IMR-90 (cell line): ENCODE results near the gene KCNQ5. TPM values are rescaled to one million over a fixed set of nuclear protein-coding genes. Genes with fewer than 3 reads are reported as not detected.

Experiments
- ATAC-seq: fragments of 200-7000 bp; cut with Tn5 transposase; 2 replicates; pipeline ENCODE4 v1.9.1; 2020; ENCODE audit warnings: low read depth, mild to moderate bottlenecking, moderate library complexity
- BruUV-seq: library from RNA; stranded (reverse); fragments of 400-500 nt; replicated peaks from 2 replicates; lab custom pipeline; 2021; lab: Mats Ljungman, UMichigan
- CTCF ChIA-PET: fragments of 300-600 bp; formaldehyde crosslinking; extraction: SDS; loops from one replicate; lab custom pipeline; 2021; ENCODE audit warnings: antibody characterized with exemption; lab: Yijun Ruan, JAX
- POLR2A ChIA-PET: fragments of 300-600 bp; sonication (Branson Sonifier 250); formaldehyde crosslinking; loops from one replicate; lab custom pipeline; 2022; ENCODE audit warnings: antibody characterized with exemption; ENCODE audit not compliant: unreplicated experiment; lab: Charles Lee
- DNase-seq: peaks from one replicate; pipeline ENCODE4 v3.0.0; 2013
- H2AFZ ChIP-seq: replicated peaks from 2 replicates; pipeline ENCODE3; 2013; ENCODE audit warnings: low read length, mild to moderate bottlenecking; ENCODE audit not compliant: poor library complexity
- H2AK5ac ChIP-seq: 2 replicates; pipeline ENCODE4 v1.6.1; 2013; ENCODE audit warnings: low read depth, low read length, inconsistent platforms
- H2AK9ac ChIP-seq: replicated peaks from 2 replicates; pipeline ENCODE3; 2013; ENCODE audit warnings: mild to moderate bottlenecking, low read depth, low read length, moderate library complexity; ENCODE audit not compliant: poor library complexity
- H2BK120ac ChIP-seq: 2 replicates; pipeline ENCODE4 v1.6.1; 2013; ENCODE audit warnings: low read depth, low read length, inconsistent platforms
- H2BK15ac ChIP-seq: 3 replicates; pipeline ENCODE4 v1.6.1; 2013; ENCODE audit warnings: low read depth, low read length, inconsistent platforms
- H2BK20ac ChIP-seq: 2 replicates; pipeline ENCODE4 v1.6.1; 2013; ENCODE audit warnings: low read depth, mild to moderate bottlenecking, inconsistent platforms, low read length, moderate library complexity
- H2BK5ac ChIP-seq: 2 replicates; pipeline ENCODE4 v1.6.1; 2013; ENCODE audit warnings: mild to moderate bottlenecking, low read depth, low read length, inconsistent platforms; ENCODE audit not compliant: poor library complexity, severe bottlenecking
- H3K14ac ChIP-seq: replicated peaks from 2 replicates; pipeline ENCODE4 v1.6.1; 2013; ENCODE audit warnings: low read depth, low read length, inconsistent platforms
- H3K18ac ChIP-seq: 2 replicates; pipeline ENCODE4 v1.6.1; 2013; ENCODE audit warnings: low read depth, low read length, control low read depth
- H3K23ac ChIP-seq: 2 replicates; pipeline ENCODE4 v1.6.1; 2013; ENCODE audit warnings: low read depth, low read length, inconsistent platforms
- H3K27ac ChIP-seq: 2 replicates; pipeline ENCODE4 v1.5.1; 2013; ENCODE audit warnings: mild to moderate bottlenecking, control low read depth, low read length; ENCODE audit not compliant: insufficient read depth
- H3K27me3 ChIP-seq: 2 replicates; pipeline ENCODE4 v1.6.1; 2013; ENCODE audit warnings: low read length; ENCODE audit not compliant: control insufficient read depth, insufficient read depth
- H3K36me3 ChIP-seq: 2 replicates; pipeline ENCODE4 v1.6.1; 2013; ENCODE audit warnings: low read length, mixed read lengths; ENCODE audit not compliant: control insufficient read depth, insufficient read depth
- H3K4ac ChIP-seq: 2 replicates; pipeline ENCODE4 v1.6.1; 2013; ENCODE audit warnings: low read depth, low read length, inconsistent platforms
- H3K4me1 ChIP-seq: 2 replicates; pipeline ENCODE4 v1.6.1; 2013; ENCODE audit warnings: low read length, mixed read lengths; ENCODE audit not compliant: control insufficient read depth, insufficient read depth
- H3K4me2 ChIP-seq: 2 replicates; pipeline ENCODE4 v1.6.1; 2013; ENCODE audit warnings: low read depth, mild to moderate bottlenecking, control low read depth, low read length, moderate library complexity
- H3K4me3 ChIP-seq: 2 replicates; pipeline ENCODE4 v1.5.1; 2013; ENCODE audit warnings: low read depth, mild to moderate bottlenecking, control low read depth, low read length, moderate library complexity; ENCODE audit not compliant: insufficient read depth
- H3K56ac ChIP-seq: 2 replicates; pipeline ENCODE4 v1.6.1; 2013; ENCODE audit warnings: low read length, inconsistent platforms; ENCODE audit not compliant: insufficient read depth; ENCODE audit errors: extremely low read depth
- H3K79me1 ChIP-seq, 2 experiments: 2 replicates each; pipeline ENCODE4 v1.6.1; 2013; ENCODE audit warnings: low read length in 2 of 2, inconsistent platforms in 1 of 2, low read depth in 1 of 2
- H3K9ac ChIP-seq: 2 replicates; pipeline ENCODE4 v1.6.1; 2013; ENCODE audit warnings: low read depth, low read length, control low read depth
- H3K9me1 ChIP-seq: 2 replicates; pipeline ENCODE4 v1.6.1; 2013; ENCODE audit warnings: low read length, inconsistent platforms; ENCODE audit not compliant: insufficient read depth
- H3K9me3 ChIP-seq: 2 replicates; pipeline ENCODE4 v1.6.1; 2013; ENCODE audit warnings: low read length; ENCODE audit not compliant: control insufficient read depth, insufficient read depth
- H4K20me1 ChIP-seq: 2 replicates; pipeline ENCODE4 v1.6.1; 2013; ENCODE audit warnings: low read length, inconsistent platforms; ENCODE audit not compliant: insufficient read depth
- H4K5ac ChIP-seq: 2 replicates; pipeline ENCODE4 v1.6.1; 2013; ENCODE audit warnings: mild to moderate bottlenecking, low read depth, low read length, control low read depth
- H4K8ac ChIP-seq, 2 experiments: 2 replicates each; pipeline ENCODE4 v1.6.1; 2013; ENCODE audit warnings: low read depth in 2 of 2, low read length in 2 of 2, control low read depth in 1 of 2, inconsistent platforms in 1 of 2
- H4K91ac ChIP-seq: 2 replicates; pipeline ENCODE4 v1.6.1; 2013; ENCODE audit warnings: low read depth, low read length, inconsistent platforms; ENCODE audit not compliant: insufficient read depth
- BHLHE40 ChIP-seq: fragments of 150-350 bp; IDR thresholded peaks from 2 replicates; pipeline ENCODE4 v1.6.1; 2016; ENCODE audit warnings: mild to moderate bottlenecking, low read depth, low read length
- CEBPB ChIP-seq: IDR thresholded peaks from 2 replicates; pipeline ENCODE4 v1.6.1; 2012; ENCODE audit warnings: low read depth, low read length, improper control_type of control experiment
- CHD1 ChIP-seq: IDR thresholded peaks from 2 replicates; pipeline ENCODE4 v1.6.1; 2012; ENCODE audit warnings: low read depth, low read length, improper control_type of control experiment
- CTCF ChIP-seq: conservative IDR thresholded peaks from 2 replicates; pipeline ENCODE4 v1.5.1; 2012; ENCODE audit warnings: mild to moderate bottlenecking, low read depth, low read length, improper control_type of control experiment
- FOS ChIP-seq: fragments of 150-350 bp; IDR thresholded peaks from 2 replicates; pipeline ENCODE4 v1.6.1; 2016; ENCODE audit warnings: low read depth, low read length
- MAFK ChIP-seq: IDR thresholded peaks from 2 replicates; pipeline ENCODE4 v1.6.1; 2012; ENCODE audit warnings: low read depth, low read length, improper control_type of control experiment
- MAZ ChIP-seq: IDR thresholded peaks from 2 replicates; pipeline ENCODE4 v1.6.1; 2012; ENCODE audit warnings: low read depth, mild to moderate bottlenecking, low read length, improper control_type of control experiment, moderate library complexity, borderline replicate concordance
- MXI1 ChIP-seq: IDR thresholded peaks from 2 replicates; pipeline ENCODE4 v1.6.1; 2012; ENCODE audit warnings: low read depth, mild to moderate bottlenecking, low read length, moderate library complexity, borderline replicate concordance
- NFE2L2 ChIP-seq: fragments of 150-350 bp; IDR thresholded peaks from 2 replicates; pipeline ENCODE4 v1.6.1; 2016; ENCODE audit warnings: low read depth, mild to moderate bottlenecking, low read length
- POLR2A ChIP-seq: IDR thresholded peaks from 2 replicates; pipeline ENCODE4 v1.6.1; 2012; ENCODE audit warnings: mild to moderate bottlenecking, low read depth, low read length
- RAD21 ChIP-seq: IDR thresholded peaks from 2 replicates; pipeline ENCODE4 v1.6.1; 2012; ENCODE audit warnings: low read length, improper control_type of control experiment
- RCOR1 ChIP-seq: IDR thresholded peaks from 2 replicates; pipeline ENCODE4 v1.6.1; 2012; ENCODE audit warnings: mild to moderate bottlenecking, low read length, improper control_type of control experiment; ENCODE audit not compliant: insufficient replicate concordance
- RFX5 ChIP-seq: IDR thresholded peaks from 2 replicates; pipeline ENCODE4 v1.8.0; 2012; ENCODE audit warnings: low read depth, mild to moderate bottlenecking, low read length, moderate library complexity
- SMC3 ChIP-seq: fragments of 150-350 bp; IDR thresholded peaks from 2 replicates; pipeline ENCODE4 v1.6.1; 2016; ENCODE audit warnings: low read depth, mild to moderate bottlenecking, antibody characterized with exemption, low read length, moderate library complexity
- WGBS, 2 experiments: methylation state at CpG; one replicate each; pipeline versions ENCODE4 v1.1.5 to v1.1.7; 2013; ENCODE audit warnings: missing lambda C conversion rate in 2 of 2; ENCODE audit not compliant: insufficient read length in 1 of 2; ENCODE audit errors: extremely low coverage in 2 of 2; 5-methylcytosine and 5-hydroxymethylcytosine counted together
- dilution Hi-C: fragments of 300-500 bp; cut with HindIII; formaldehyde crosslinking; loops from one replicate; pipeline ENCODE4 v1.14.3; 2018; ENCODE audit warnings: low sequenced_read_pairs; ENCODE audit not compliant: unreplicated experiment
- in situ Hi-C: fragments of 300-500 bp; cut with MboI; formaldehyde crosslinking; loops from 3 replicates; pipeline ENCODE4 v1.14.3; 2019; ENCODE audit warnings: low sequenced_read_pairs, inconsistent platforms, mixed read lengths
- intact Hi-C: fragments of 100-400 bp; cut with micrococcal nuclease; formaldehyde crosslinking; loops from 2 replicates; pipeline ENCODE4 v1.10.0; 2022
- polyA plus RNA-seq, 3 experiments: library from polyadenylated mRNA; depleted of rRNA; stranded (reverse); fragments of >200 nt; gene quantifications; 2 replicates each; pipeline ENCODE4 v1.2.3, GENCODE V29; 2012; ENCODE audit warnings: low replicate concordance in 1 of 3
- total RNA-seq: library from RNA; depleted of rRNA; stranded (reverse); fragments of >200 nt; gene quantifications from 2 replicates; pipeline ENCODE4 v1.2.3, GENCODE V29; 2012
- TF ChIP-seq, protein P1 (sequence below): fragments of 150-350 bp; IDR thresholded peaks from 2 replicates; pipeline ENCODE4 v1.6.1; 2017; ENCODE audit warnings: mild to moderate bottlenecking, antibody characterized with exemption, low read length, low read depth
- TF ChIP-seq, protein P2 (sequence below): fragments of 150-350 bp; IDR thresholded peaks from 2 replicates; pipeline ENCODE4 v1.6.1; 2016; ENCODE audit warnings: low read depth, mild to moderate bottlenecking, low read length, moderate library complexity, borderline replicate concordance

Gene KCNQ5
- total and polyA plus RNA-seq, 2 of the 4 experiments (the other 2 are of a cell fraction), result 0.75 to 1.3 TPM

- Histone ChIP-seq H3K9me3 (no peaks in the 10 kb centered on the region), H3K36me3 (no peaks in the 10 kb centered on the region), H2AFZ (no peak overlapping the region), H4K5ac (no peak overlapping the region), H3K27ac (no peak overlapping the region), H2BK5ac (no peak overlapping the region), H4K8ac (no peak overlapping the region), H2BK20ac (no peak overlapping the region), H3K9me1 (no peaks in the 10 kb centered on the region), H3K23ac (no peak overlapping the region), H3K4me3 (no peak overlapping the region), H2BK15ac (no peak overlapping the region), H3K4ac (no peak overlapping the region), H3K79me1 (no peaks in the 10 kb centered on the region), H3K27me3 (no peaks in the 10 kb centered on the region), H4K20me1 (no peaks in the 10 kb centered on the region), H3K18ac (no peak overlapping the region), H3K9ac (no peak overlapping the region), H2AK9ac (no peak overlapping the region), H2BK120ac (no peak overlapping the region), H4K91ac (no peak overlapping the region), H2AK5ac (no peak overlapping the region), H3K14ac (no peak overlapping the region), H3K56ac (no peak overlapping the region), H3K4me1 (no peaks in the 10 kb centered on the region), H3K4me2 (no peak overlapping the region)
- BruUV-seq, result no TSS peak
- CTCF ChIA-PET, result no interaction called here
- DNase-seq (no peak), ATAC-seq (no peak)
- intact Hi-C loops, result no loop called here
- 100% methylated on average over 6 of the region's 19 CpGs; no CpG with 5 or more reads in 1 of the 2 experiments for WGBS, 2 experiments
- TF ChIP-seq MAFK (no peak), RFX5 (no peak), RAD21 (no peak), CHD1 (no peak), CEBPB (no peak), SMC3 (no peak), RCOR1 (no peak), NFE2L2 (no peak), MXI1 (no peak), FOS (no peak), POLR2A (no peak), BHLHE40 (no peak), CTCF (no peak), MAZ (no peak)
- TF ChIP-seq, protein P1, sequence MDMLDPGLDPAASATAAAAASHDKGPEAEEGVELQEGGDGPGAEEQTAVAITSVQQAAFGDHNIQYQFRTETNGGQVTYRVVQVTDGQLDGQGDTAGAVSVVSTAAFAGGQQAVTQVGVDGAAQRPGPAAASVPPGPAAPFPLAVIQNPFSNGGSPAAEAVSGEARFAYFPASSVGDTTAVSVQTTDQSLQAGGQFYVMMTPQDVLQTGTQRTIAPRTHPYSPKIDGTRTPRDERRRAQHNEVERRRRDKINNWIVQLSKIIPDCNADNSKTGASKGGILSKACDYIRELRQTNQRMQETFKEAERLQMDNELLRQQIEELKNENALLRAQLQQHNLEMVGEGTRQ, result no peak
- TF ChIP-seq, protein P2, sequence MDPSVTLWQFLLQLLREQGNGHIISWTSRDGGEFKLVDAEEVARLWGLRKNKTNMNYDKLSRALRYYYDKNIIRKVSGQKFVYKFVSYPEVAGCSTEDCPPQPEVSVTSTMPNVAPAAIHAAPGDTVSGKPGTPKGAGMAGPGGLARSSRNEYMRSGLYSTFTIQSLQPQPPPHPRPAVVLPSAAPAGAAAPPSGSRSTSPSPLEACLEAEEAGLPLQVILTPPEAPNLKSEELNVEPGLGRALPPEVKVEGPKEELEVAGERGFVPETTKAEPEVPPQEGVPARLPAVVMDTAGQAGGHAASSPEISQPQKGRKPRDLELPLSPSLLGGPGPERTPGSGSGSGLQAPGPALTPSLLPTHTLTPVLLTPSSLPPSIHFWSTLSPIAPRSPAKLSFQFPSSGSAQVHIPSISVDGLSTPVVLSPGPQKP, result no peak
- POLR2A ChIA-PET, result no interaction called here
- in situ Hi-C loops, result no loop called here
- dilution Hi-C loops, result no loop called here
These were observed 365.4 kb downstream of the KCNQ5 start for GRCh38 chr6:72987301-72987700.
